T-helper 2 cell treated with Interferon-gamma antibody and Interleukin-4, amounts not matched to agents 5 μg/mL and 100 μg/mL, for 36 hours (primary cell): ENCODE data around the gene NKAIN2.

Source experiments
- DNase-seq: peaks from one replicate; pipeline ENCODE4 v3.0.0; 2021; ENCODE audit warnings: low spot score
- H3K27ac Mint-ChIP-seq: one replicate; pipeline ENCODE4 v1.8.0; 2021; ENCODE audit warnings: mild to moderate bottlenecking, mixed read lengths
- H3K27me3 Mint-ChIP-seq: one replicate; pipeline ENCODE4 v1.8.0; 2021; ENCODE audit warnings: low read depth, mixed read lengths
- H3K36me3 Mint-ChIP-seq: one replicate; pipeline ENCODE4 v1.8.0; 2021; ENCODE audit warnings: low read depth, mixed read lengths
- H3K4me1 Mint-ChIP-seq: one replicate; pipeline ENCODE4 v1.8.0; 2021; ENCODE audit warnings: low read depth, mixed read lengths
- H3K4me3 Mint-ChIP-seq: one replicate; pipeline ENCODE4 v1.8.0; 2022; ENCODE audit warnings: mild to moderate bottlenecking, moderate library complexity, mixed read lengths
- H3K9me3 Mint-ChIP-seq: one replicate; pipeline ENCODE4 v1.8.0; 2021; ENCODE audit warnings: mixed read lengths

The NKAIN2 gene

DNA sequence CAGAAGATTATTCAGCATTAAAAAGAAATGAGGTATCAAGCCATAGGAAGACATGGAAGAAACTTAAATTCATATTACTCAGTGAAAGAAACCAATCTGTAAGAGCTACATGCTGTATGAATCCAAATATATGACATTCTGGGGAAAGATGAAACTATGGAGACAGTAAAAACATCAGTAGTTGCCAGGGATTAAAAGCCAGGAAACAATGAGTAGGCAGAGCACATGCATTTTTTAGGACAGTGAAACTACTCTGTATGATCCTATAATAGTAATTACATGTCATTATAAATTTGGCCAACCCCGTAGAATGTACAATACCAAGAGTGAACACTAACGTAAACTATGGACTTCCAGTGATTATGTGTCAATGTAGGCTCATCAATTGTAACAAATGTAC is 1065.8 kb downstream of the NKAIN2 start:
- H3K36me3 Mint-ChIP-seq: no peaks in the 10 kb centered on the region
- no peak overlapping the region for H3K4me3 Mint-ChIP-seq
- H3K27me3 Mint-ChIP-seq: peaks cover 3% of the 10 kb centered on the region
- H3K9me3 Mint-ChIP-seq: no peaks in the 10 kb centered on the region
- no peaks in the 10 kb centered on the region for H3K4me1 Mint-ChIP-seq
- no peak overlapping the region for H3K27ac Mint-ChIP-seq
- no peak for DNase-seq

GRCh38 chr6:124870611-124871459 is 1067.2 kb downstream of the NKAIN2 start:
- Mint-ChIP-seq H3K9me3 (no peaks in the 10 kb centered on the region), H3K27me3 (peaks cover 3% of the 10 kb centered on the region), H3K4me1 (no peaks in the 10 kb centered on the region), H3K4me3 (no peak overlapping the region), H3K27ac (no peak overlapping the region), H3K36me3 (no peaks in the 10 kb centered on the region)
- no peak for DNase-seq

GRCh38 chr6:124872361-124873065 is 1068.8 kb downstream of the NKAIN2 start:
- Mint-ChIP-seq H3K4me3 (no peak overlapping the region), H3K27me3 (peaks cover 5% of the 10 kb centered on the region), H3K9me3 (no peaks in the 10 kb centered on the region), H3K27ac (no peak overlapping the region), H3K36me3 (no peaks in the 10 kb centered on the region), H3K4me1 (no peaks in the 10 kb centered on the region)
- no peak for DNase-seq

DNA sequence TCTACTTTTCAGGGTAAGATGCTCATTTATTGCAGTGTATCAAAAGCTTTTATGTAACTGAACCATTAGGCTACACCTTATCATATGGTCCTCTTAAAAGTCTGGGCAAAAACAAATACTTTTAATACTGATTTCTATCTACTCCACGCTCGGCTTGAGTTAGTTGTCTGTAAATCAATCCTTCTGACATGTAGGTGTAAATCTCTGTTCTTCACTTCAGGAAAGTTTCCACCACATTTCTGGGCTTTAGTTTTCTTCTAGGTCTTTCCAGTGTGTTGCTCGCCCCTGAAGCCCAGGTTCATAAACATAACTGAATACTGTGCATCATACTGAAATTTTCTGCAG is 1069.4 kb downstream of the NKAIN2 start:
- peaks cover 6% of the 10 kb centered on the region for H3K27me3 Mint-ChIP-seq
- H3K27ac Mint-ChIP-seq: no peak overlapping the region
- H3K4me3 Mint-ChIP-seq: no peak overlapping the region
- no peaks in the 10 kb centered on the region for H3K9me3 Mint-ChIP-seq
- H3K4me1 Mint-ChIP-seq: no peaks in the 10 kb centered on the region
- no peaks in the 10 kb centered on the region for H3K36me3 Mint-ChIP-seq
- DNase-seq: no peak
